ENCODE results near the gene SCN3A. TPM values are rescaled to one million over a fixed set of nuclear protein-coding genes. Genes with fewer than 3 reads are reported as not detected.

SCN3A gene
- total and polyA plus RNA-seq, 2 of the 13 experiments (the other 11 are each of a cell fraction or from before 2014, with no cell fraction given) = not detected

GRCh38 chr2:165203689-165204559, at the start of gene SCN3A (continued):
- TF ChIP-seq STAT6 (CRISPR knock-in tag; IDR thresholded peaks at IDR 0.05; ENCODE audit: borderline replicate concordance) (no peak), MIXL1 (CRISPR knock-in tag; IDR thresholded peaks at IDR 0.05) (0 out of 2 replicates have a peak, but pooled peaks have one; percentile 30), CREB1 (IDR thresholded peaks at IDR 0.05) (no peak), CREB1 (CRISPR knock-in tag; IDR thresholded peaks at IDR 0.05) (peak; percentile 22; the same call in 1 of the 2 replicates), ZBED4 (CRISPR knock-in tag; IDR thresholded peaks at IDR 0.05; ENCODE audit: borderline replicate concordance) (0 out of 2 replicates have a peak, but pooled peaks have one; percentile 15), PATZ1 (CRISPR knock-in tag; IDR thresholded peaks at IDR 0.05) (no peak), ZNF264 (CRISPR knock-in tag; IDR thresholded peaks at IDR 0.05) (no peak), CTCF (CRISPR knock-in tag; IDR thresholded peaks at IDR 0.05) (peak; percentile 85)

Data from HepG2 (cell line).